Endothelial cell (in vitro differentiated cells): ENCODE results near the gene METAP2. TPM values are rescaled to one million over a fixed set of nuclear protein-coding genes. Genes with fewer than 3 reads are reported as not detected.

Experiments
- DNase-seq: peaks from one replicate; pipeline ENCODE4 v3.0.0; 2021; ENCODE audit warnings: low spot score
- H3K27ac Mint-ChIP-seq: one replicate; pipeline ENCODE4 v1.8.0; 2021; ENCODE audit warnings: mixed read lengths, inconsistent platforms; ENCODE audit not compliant: unreplicated experiment
- H3K27me3 Mint-ChIP-seq: one replicate; pipeline ENCODE4 v1.8.0; 2021; ENCODE audit warnings: mild to moderate bottlenecking, moderate library complexity, mixed read lengths, inconsistent platforms; ENCODE audit not compliant: unreplicated experiment
- H3K36me3 Mint-ChIP-seq: one replicate; pipeline ENCODE4 v1.8.0; 2021; ENCODE audit warnings: mild to moderate bottlenecking, low read depth, mixed read lengths, inconsistent platforms; ENCODE audit not compliant: unreplicated experiment
- H3K4me1 Mint-ChIP-seq: one replicate; pipeline ENCODE4 v1.8.0; 2021; ENCODE audit warnings: mild to moderate bottlenecking, mixed read lengths, inconsistent platforms; ENCODE audit not compliant: unreplicated experiment
- H3K4me3 Mint-ChIP-seq: one replicate; pipeline ENCODE4 v1.8.0; 2021; ENCODE audit warnings: mild to moderate bottlenecking, mixed read lengths, inconsistent platforms; ENCODE audit not compliant: unreplicated experiment
- H3K9me3 Mint-ChIP-seq: one replicate; pipeline ENCODE4 v1.8.0; 2021; ENCODE audit warnings: mixed read lengths, inconsistent platforms; ENCODE audit not compliant: unreplicated experiment
- total RNA-seq: library from RNA; stranded (reverse); fragmentation: NEBNext Ultra II Directional; extraction: Animal tissue kit (Norgen Biotek cat#: 25700); gene quantifications from one replicate; pipeline ENCODE4 v1.2.1, GENCODE V29; 2021; ENCODE audit not compliant: unreplicated experiment
- TF ChIP-seq, protein P1 (sequence below): fragments of 200-600 bp; sonication (generic); IDR thresholded peaks from one replicate; pipeline ENCODE4 v1.5.0; 2021; ENCODE audit warnings: antibody characterized with exemption; ENCODE audit not compliant: unreplicated experiment

The METAP2 gene
- total RNA-seq, 1 donor from 2014 or later: 69.6 TPM

DNA sequence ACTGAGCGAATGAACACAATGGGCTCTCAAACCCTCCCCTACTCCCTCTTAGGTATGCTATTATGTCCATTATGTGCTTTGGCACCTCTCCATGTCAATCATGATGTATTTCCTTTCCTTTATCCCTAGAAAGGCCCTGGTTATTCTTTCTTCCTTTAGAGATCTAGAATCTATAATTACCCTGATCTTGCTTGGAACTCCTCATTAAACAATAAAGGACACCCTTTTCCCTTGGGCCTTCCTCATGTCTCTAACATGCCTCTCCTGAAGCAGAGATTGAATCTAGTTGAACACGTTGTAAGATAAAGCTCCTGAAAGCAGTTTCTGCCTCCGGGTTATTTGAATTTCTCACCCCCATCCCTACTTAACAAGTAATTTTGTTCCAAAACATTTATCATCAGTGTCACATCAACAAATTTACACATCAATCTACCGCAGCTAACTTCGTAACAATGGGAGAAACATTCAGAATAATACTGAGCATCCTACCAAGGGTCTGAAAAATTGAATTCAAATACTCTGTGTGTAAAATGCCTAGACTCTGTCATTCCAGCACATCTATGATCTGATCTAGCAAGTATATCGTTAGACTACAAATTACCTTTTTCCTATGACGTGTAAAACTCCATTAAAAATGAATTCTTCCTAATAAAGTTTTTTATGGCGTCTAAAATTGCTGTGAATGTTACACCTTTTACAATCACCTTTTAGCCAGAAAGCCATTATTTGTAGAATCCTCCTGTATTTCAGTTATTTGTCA is 72.0 kb downstream of the METAP2 start:
- Mint-ChIP-seq H3K4me1 (peaks cover 22% of the 10 kb centered on the region), H3K27me3 (peaks cover 5% of the 10 kb centered on the region), H3K27ac (peak overlapping the region; percentile 82), H3K36me3 (peaks cover 4% of the 10 kb centered on the region), H3K9me3 (no peaks in the 10 kb centered on the region), H3K4me3 (no peak overlapping the region)
- TF ChIP-seq, protein P1, sequence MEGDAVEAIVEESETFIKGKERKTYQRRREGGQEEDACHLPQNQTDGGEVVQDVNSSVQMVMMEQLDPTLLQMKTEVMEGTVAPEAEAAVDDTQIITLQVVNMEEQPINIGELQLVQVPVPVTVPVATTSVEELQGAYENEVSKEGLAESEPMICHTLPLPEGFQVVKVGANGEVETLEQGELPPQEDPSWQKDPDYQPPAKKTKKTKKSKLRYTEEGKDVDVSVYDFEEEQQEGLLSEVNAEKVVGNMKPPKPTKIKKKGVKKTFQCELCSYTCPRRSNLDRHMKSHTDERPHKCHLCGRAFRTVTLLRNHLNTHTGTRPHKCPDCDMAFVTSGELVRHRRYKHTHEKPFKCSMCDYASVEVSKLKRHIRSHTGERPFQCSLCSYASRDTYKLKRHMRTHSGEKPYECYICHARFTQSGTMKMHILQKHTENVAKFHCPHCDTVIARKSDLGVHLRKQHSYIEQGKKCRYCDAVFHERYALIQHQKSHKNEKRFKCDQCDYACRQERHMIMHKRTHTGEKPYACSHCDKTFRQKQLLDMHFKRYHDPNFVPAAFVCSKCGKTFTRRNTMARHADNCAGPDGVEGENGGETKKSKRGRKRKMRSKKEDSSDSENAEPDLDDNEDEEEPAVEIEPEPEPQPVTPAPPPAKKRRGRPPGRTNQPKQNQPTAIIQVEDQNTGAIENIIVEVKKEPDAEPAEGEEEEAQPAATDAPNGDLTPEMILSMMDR: no peak
- DNase-seq: no peak

GRCh38 chr12:95546491-95546813 is 72.5 kb downstream of the METAP2 start:
- peaks cover 28% of the 10 kb centered on the region for H3K4me1 Mint-ChIP-seq
- H3K9me3 Mint-ChIP-seq: no peaks in the 10 kb centered on the region
- peak overlapping the region; percentile 62 for H3K4me3 Mint-ChIP-seq
- TF ChIP-seq, protein P1: no peak
- peaks cover 4% of the 10 kb centered on the region for H3K36me3 Mint-ChIP-seq
- H3K27ac Mint-ChIP-seq: peak overlapping the region; percentile 61
- no peak for DNase-seq
- H3K27me3 Mint-ChIP-seq: peaks cover 5% of the 10 kb centered on the region

DNA sequence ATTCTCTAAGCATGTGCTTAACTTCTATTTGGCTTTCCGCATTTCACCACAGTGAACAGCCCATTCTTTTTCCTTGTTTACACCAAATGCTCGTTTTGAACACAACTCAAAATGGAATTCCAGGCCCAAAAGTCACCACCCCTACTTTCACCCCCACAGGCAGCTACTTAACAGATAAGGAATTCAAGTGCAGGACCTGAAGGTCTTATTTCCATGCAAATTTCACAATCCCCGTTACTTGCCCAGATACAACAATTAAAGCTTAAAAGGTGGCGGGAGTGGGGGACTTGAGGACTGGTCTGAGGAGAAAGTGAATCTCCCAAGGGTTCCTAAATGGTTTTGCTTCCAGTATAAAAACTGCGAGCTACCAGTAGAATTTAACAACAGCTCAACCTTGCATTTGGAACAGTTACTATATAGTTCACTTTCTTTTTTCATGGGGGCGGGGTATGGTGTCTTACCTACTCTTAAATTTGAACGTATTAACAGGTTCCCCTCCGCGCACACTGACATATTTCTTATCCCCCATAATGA is 73.6 kb downstream of the METAP2 start:
- H3K4me1 Mint-ChIP-seq: peaks cover 33% of the 10 kb centered on the region
- peaks cover 5% of the 10 kb centered on the region for H3K27me3 Mint-ChIP-seq
- H3K9me3 Mint-ChIP-seq: no peaks in the 10 kb centered on the region
- H3K4me3 Mint-ChIP-seq: peak overlapping the region; percentile 92
- H3K36me3 Mint-ChIP-seq: peaks cover 4% of the 10 kb centered on the region
- TF ChIP-seq, protein P1: no peak
- no peak for DNase-seq
- H3K27ac Mint-ChIP-seq: peak overlapping the region; percentile 88

DNA sequence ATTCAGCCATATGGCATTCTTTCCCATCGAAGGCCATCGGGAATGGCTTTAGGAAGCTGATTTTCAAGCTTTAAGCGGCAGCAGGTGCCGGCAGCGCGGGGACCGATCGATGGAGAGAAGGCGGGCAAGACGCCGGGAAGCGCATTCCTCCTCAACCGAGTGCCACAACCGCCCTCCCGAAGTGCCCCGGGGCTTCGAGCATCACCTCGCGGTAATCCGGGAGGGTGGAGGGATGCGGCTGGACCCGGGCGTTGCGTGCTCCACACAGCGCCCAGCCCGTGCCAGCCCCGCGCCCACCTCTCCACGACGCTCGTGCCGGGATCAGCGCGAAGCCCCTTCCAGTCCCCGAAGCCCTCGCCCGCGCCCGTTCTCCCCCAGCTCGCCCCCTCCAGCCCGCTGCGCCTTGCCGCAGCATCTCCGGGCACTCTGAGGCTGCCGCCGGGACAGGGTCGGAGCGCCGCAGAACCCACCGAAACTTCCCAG is 74.1 kb downstream of the METAP2 start:
- Mint-ChIP-seq H3K27ac (peak overlapping the region; percentile 88), H3K36me3 (peaks cover 4% of the 10 kb centered on the region), H3K9me3 (no peaks in the 10 kb centered on the region), H3K4me3 (peak overlapping the region; percentile 92), H3K4me1 (peaks cover 33% of the 10 kb centered on the region), H3K27me3 (peaks cover 5% of the 10 kb centered on the region)
- TF ChIP-seq, protein P1: no peak
- peak; percentile 55 for DNase-seq
